ENCODE measurements around the gene LDB3.

GRCh38 chr10:86684331-86685097, 16.2 kb downstream of the LDB3 start:
- TF ChIP-seq CTCF (IDR thresholded peaks at IDR 0.05; ENCODE audit: low read depth, low read length, poor library complexity, severe bottlenecking) (no peak), EZH2phosphoT487 (IDR thresholded peaks at IDR 0.05; ENCODE audit: borderline replicate concordance, low read length) (no peak)

Data from DOHH2 (cell line).